Endothelial cell of umbilical vein (primary cell): ENCODE measurements around the gene REL. TPM values are rescaled to one million over a fixed set of nuclear protein-coding genes. Genes with fewer than 3 reads are reported as not detected.

Source experiments
- BruUV-seq: library from RNA; stranded (reverse); fragments of 400-500 nt; replicated peaks from 2 replicates; lab custom pipeline; 2021; lab: Mats Ljungman, UMichigan
- CTCF ChIA-PET: fragments of 300-600, 350-600 bp; sonication (Branson Sonifier 250); formaldehyde crosslinking; loops from one replicate; lab custom pipeline; 2021; ENCODE audit warnings: antibody characterized with exemption, inconsistent platforms; lab: Charles Lee
- POLR2A ChIA-PET: fragments of 300-600, 350-600 bp; sonication (Branson Sonifier 250); formaldehyde crosslinking; loops from one replicate; lab custom pipeline; 2021; ENCODE audit warnings: antibody characterized with exemption, inconsistent platforms; lab: Charles Lee
- DNase-seq: peaks from one replicate; pipeline ENCODE4 v3.0.0-alpha.2; 2011; ENCODE audit warnings: low read depth, low spot score
- FAIRE-seq: peaks from 2 replicates; lab custom pipeline; 2011; peaks lifted over from hg19 to GRCh38; lab: Jason Lieb, UNC
- H2AFZ ChIP-seq: 2 replicates; pipeline ENCODE4 v1.6.0; 2012; ENCODE audit warnings: low read depth, low read length, control low read depth, inconsistent platforms
- H3K27ac ChIP-seq: 2 replicates; pipeline ENCODE4 v1.5.1; 2011; ENCODE audit warnings: low read depth, mild to moderate bottlenecking, control low read depth, low read length, moderate library complexity; ENCODE audit not compliant: insufficient read depth
- H3K27me3 ChIP-seq, 2 experiments: 2 replicates each; pipeline versions ENCODE4 v1.6.0 to v1.6.1; 2011; ENCODE audit warnings: low read length in 2 of 2, mixed read lengths in 1 of 2; ENCODE audit not compliant: control insufficient read depth in 2 of 2, insufficient read depth in 2 of 2
- H3K36me3 ChIP-seq, 2 experiments: 2 replicates in 1 of 2; 3 replicates in 1 of 2; pipeline ENCODE4 v1.5.1; 2011; ENCODE audit warnings: low read length in 2 of 2, mild to moderate bottlenecking in 1 of 2, moderate library complexity in 1 of 2; ENCODE audit not compliant: control insufficient read depth in 2 of 2, insufficient read depth in 2 of 2; ENCODE audit errors: extremely low read depth in 1 of 2
- H3K4me1 ChIP-seq: 3 replicates; pipeline ENCODE4 v1.5.1; 2011; ENCODE audit warnings: mild to moderate bottlenecking, low read length; ENCODE audit not compliant: control insufficient read depth, insufficient read depth; ENCODE audit errors: extremely low read depth
- H3K4me2 ChIP-seq: 2 replicates; pipeline ENCODE4 v1.6.1; 2011; ENCODE audit warnings: low read length, control low read depth, mixed read lengths; ENCODE audit not compliant: insufficient read depth
- H3K4me3 ChIP-seq, 3 experiments: fragments of 200-600 bp in 1 of 3; sonication (generic), shearing (Covaris generic) in 1 of 3; replicated peaks in 1 of 3; 2 replicates each; pipeline ENCODE4 v1.5.1; 2011 to 2016; ENCODE audit warnings: control low read depth in 3 of 3, low read length in 3 of 3, mild to moderate bottlenecking in 2 of 3, inconsistent platforms in 1 of 3, low read depth in 1 of 3, moderate library complexity in 1 of 3; ENCODE audit not compliant: insufficient read depth in 1 of 3
- H3K79me2 ChIP-seq: 2 replicates; pipeline ENCODE4 v1.6.0; 2012; ENCODE audit warnings: low read length, inconsistent platforms; ENCODE audit not compliant: control insufficient read depth, insufficient read depth
- H3K9ac ChIP-seq: replicated peaks from 2 replicates; pipeline ENCODE3; 2011; ENCODE audit warnings: low read length, control low read depth; ENCODE audit not compliant: insufficient read depth; ENCODE audit errors: extremely low read depth
- H3K9me1 ChIP-seq: replicated peaks from 3 replicates; pipeline ENCODE4 v1.6.0; 2011; ENCODE audit warnings: mild to moderate bottlenecking, low read length; ENCODE audit not compliant: control insufficient read depth, insufficient read depth; ENCODE audit errors: extremely low read depth
- H3K9me3 ChIP-seq: replicated peaks from 2 replicates; pipeline ENCODE4 v1.5.1; 2012; ENCODE audit warnings: low read length, inconsistent platforms; ENCODE audit not compliant: control insufficient read depth, insufficient read depth
- H4K20me1 ChIP-seq: replicated peaks from 2 replicates; pipeline ENCODE3; 2011; ENCODE audit warnings: mild to moderate bottlenecking, low read length; ENCODE audit not compliant: control insufficient read depth, insufficient read depth; ENCODE audit errors: extremely low read depth
- CTCF ChIP-seq, 2 donors: IDR thresholded peaks; 1 replicate in 1 of 2; 2 replicates in 1 of 2; pipeline ENCODE4 v1.5.1; 2011; ENCODE audit warnings: low read length in 2 of 2, mild to moderate bottlenecking in 2 of 2, moderate library complexity in 2 of 2, control low read depth in 1 of 2, inconsistent platforms in 1 of 2, low read depth in 1 of 2; ENCODE audit not compliant: insufficient read depth in 1 of 2; ENCODE audit errors: extremely low read depth in 1 of 2
- EZH2 ChIP-seq: IDR thresholded peaks from 2 replicates; pipeline ENCODE4 v1.6.1; 2012; ENCODE audit warnings: borderline replicate concordance, low read depth, mild to moderate bottlenecking, moderate library complexity, low read length, inconsistent platforms; ENCODE audit not compliant: severe bottlenecking
- FOS ChIP-seq: IDR thresholded peaks from 2 replicates; pipeline ENCODE4 v1.6.1; 2011; ENCODE audit warnings: mild to moderate bottlenecking, low read length, moderate library complexity, borderline replicate concordance; ENCODE audit not compliant: insufficient read depth
- GATA2 ChIP-seq: IDR thresholded peaks from 2 replicates; pipeline ENCODE4 v1.7.0; 2011; ENCODE audit warnings: low read depth, mild to moderate bottlenecking, moderate library complexity, mixed read lengths, low read length; ENCODE audit not compliant: insufficient read length, insufficient read depth
- JUN ChIP-seq: IDR thresholded peaks from 2 replicates; pipeline ENCODE4 v1.6.1; 2011; ENCODE audit warnings: borderline replicate concordance, low read depth; ENCODE audit not compliant: insufficient read length, insufficient read depth
- MAX ChIP-seq: IDR thresholded peaks from 2 replicates; pipeline ENCODE4 v1.6.1; 2011; ENCODE audit not compliant: insufficient read depth, insufficient read length
- MYC ChIP-seq: IDR thresholded peaks from one replicate; pipeline ENCODE4 v1.6.1; 2011; ENCODE audit warnings: mild to moderate bottlenecking, low read depth, low read length
- POLR2A ChIP-seq: IDR thresholded peaks from 2 replicates; pipeline ENCODE4 v1.6.1; 2012; ENCODE audit warnings: low read depth, mild to moderate bottlenecking, control low read depth, low read length
- POLR2AphosphoS5 ChIP-seq: IDR thresholded peaks from 2 replicates; pipeline ENCODE4 v1.6.1; 2012; ENCODE audit warnings: low read depth, mild to moderate bottlenecking, control low read depth, low read length, moderate library complexity; ENCODE audit not compliant: insufficient read depth
- dilution Hi-C: fragments of 300-500 bp; cut with MboI; formaldehyde crosslinking; loops from one replicate; pipeline ENCODE4 v1.15.0; 2019; ENCODE audit warnings: low sequenced_read_pairs; ENCODE audit not compliant: extremely low pct_ligation_motif_present
- intact Hi-C: fragments of 100-400 bp; cut with micrococcal nuclease; formaldehyde crosslinking; loops from one replicate; pipeline ENCODE4 v1.10.0; 2022
- polyA plus RNA-seq, 4 experiments: library from polyadenylated mRNA; depleted of rRNA in 3 of 4; stranded (reverse) in 3 of 4; unstranded in 1 of 4; fragments of >200 nt; gene quantifications; 2 replicates each; pipeline versions ENCODE4 v1.2.1 to v1.2.3, GENCODE V29; 2011 to 2012; ENCODE audit warnings: missing spikeins in 1 of 4
- total RNA-seq: library from RNA; stranded (reverse); gene quantifications from 2 replicates; pipeline ENCODE4 v1.2.3, GENCODE V29; 2021

The REL gene
- total and polyA plus RNA-seq, 2 donors (not counting 3 experiments of a cell fraction or from before 2014, with no cell fraction given): 3.5 to 12.8 TPM

GRCh38 chr2:60868589-60869273 lies 12.6 kb upstream of the REL start:
- no peak for DNase-seq
- CTCF ChIA-PET: interaction anchor here (1.1 kb wide), 1 partner anchor 55 kb away, joined by 3 read pairs; no protein-coding TSS in a partner anchor
- Histone ChIP-seq H3K4me1 (peaks cover 13% of the 10 kb centered on the region), H3K9me3 (no peaks in the 10 kb centered on the region), H3K36me3 (no peaks in the 10 kb centered on the region), H3K4me3 (no peak overlapping the region), H3K79me2 (no peaks in the 10 kb centered on the region), H3K9me1 (no peaks in the 10 kb centered on the region), H3K4me2 (no peak overlapping the region), H3K27ac (no peak overlapping the region), H2AFZ (no peak overlapping the region), H3K27me3 (no peaks in the 10 kb centered on the region), H3K9ac (no peak overlapping the region), H4K20me1 (no peaks in the 10 kb centered on the region)
- no TSS peak for BruUV-seq
- FAIRE-seq: no peak
- intact Hi-C loops: no loop called here
- dilution Hi-C loops: no loop called here
- POLR2A ChIA-PET: no interaction called here
- TF ChIP-seq MYC (no peak), MAX (no peak), EZH2 (no peak), POLR2AphosphoS5 (no peak), JUN (no peak), FOS (no peak), GATA2 (no peak), CTCF (IDR thresholded peaks at IDR 0.05; ENCODE audit: extremely low read depth in 1 of 2, insufficient read depth in 1 of 2, low read depth in 1 of 2, low read length in 2 of 2) (no peak), POLR2A (no peak)
